IMR-90 (cell line): ENCODE measurements around the gene FAM32A. TPM values are rescaled to one million over a fixed set of nuclear protein-coding genes. Genes with fewer than 3 reads are reported as not detected.

Experiments used
- ATAC-seq: fragments of 200-7000 bp; cut with Tn5 transposase; 2 replicates; pipeline ENCODE4 v1.9.1; 2020; ENCODE audit warnings: low read depth, mild to moderate bottlenecking, moderate library complexity
- BruUV-seq: library from RNA; stranded (reverse); fragments of 400-500 nt; replicated peaks from 2 replicates; lab custom pipeline; 2021; lab: Mats Ljungman, UMichigan
- CTCF ChIA-PET: fragments of 300-600 bp; formaldehyde crosslinking; extraction: SDS; loops from one replicate; lab custom pipeline; 2021; ENCODE audit warnings: antibody characterized with exemption; lab: Yijun Ruan, JAX
- POLR2A ChIA-PET: fragments of 300-600 bp; sonication (Branson Sonifier 250); formaldehyde crosslinking; loops from one replicate; lab custom pipeline; 2022; ENCODE audit warnings: antibody characterized with exemption; ENCODE audit not compliant: unreplicated experiment; lab: Charles Lee
- DNase-seq: peaks from one replicate; pipeline ENCODE4 v3.0.0; 2013
- H2AFZ ChIP-seq: replicated peaks from 2 replicates; pipeline ENCODE3; 2013; ENCODE audit warnings: low read length, mild to moderate bottlenecking; ENCODE audit not compliant: poor library complexity
- H2AK5ac ChIP-seq: 2 replicates; pipeline ENCODE4 v1.6.1; 2013; ENCODE audit warnings: low read depth, low read length, inconsistent platforms
- H2AK9ac ChIP-seq: replicated peaks from 2 replicates; pipeline ENCODE3; 2013; ENCODE audit warnings: mild to moderate bottlenecking, low read depth, low read length, moderate library complexity; ENCODE audit not compliant: poor library complexity
- H2BK120ac ChIP-seq: 2 replicates; pipeline ENCODE4 v1.6.1; 2013; ENCODE audit warnings: low read depth, low read length, inconsistent platforms
- H2BK15ac ChIP-seq: 3 replicates; pipeline ENCODE4 v1.6.1; 2013; ENCODE audit warnings: low read depth, low read length, inconsistent platforms
- H2BK20ac ChIP-seq: 2 replicates; pipeline ENCODE4 v1.6.1; 2013; ENCODE audit warnings: low read depth, mild to moderate bottlenecking, inconsistent platforms, low read length, moderate library complexity
- H2BK5ac ChIP-seq: 2 replicates; pipeline ENCODE4 v1.6.1; 2013; ENCODE audit warnings: mild to moderate bottlenecking, low read depth, low read length, inconsistent platforms; ENCODE audit not compliant: poor library complexity, severe bottlenecking
- H3K14ac ChIP-seq: replicated peaks from 2 replicates; pipeline ENCODE4 v1.6.1; 2013; ENCODE audit warnings: low read depth, low read length, inconsistent platforms
- H3K18ac ChIP-seq: 2 replicates; pipeline ENCODE4 v1.6.1; 2013; ENCODE audit warnings: low read depth, low read length, control low read depth
- H3K23ac ChIP-seq: 2 replicates; pipeline ENCODE4 v1.6.1; 2013; ENCODE audit warnings: low read depth, low read length, inconsistent platforms
- H3K27ac ChIP-seq: 2 replicates; pipeline ENCODE4 v1.5.1; 2013; ENCODE audit warnings: mild to moderate bottlenecking, control low read depth, low read length; ENCODE audit not compliant: insufficient read depth
- H3K27me3 ChIP-seq: 2 replicates; pipeline ENCODE4 v1.6.1; 2013; ENCODE audit warnings: low read length; ENCODE audit not compliant: control insufficient read depth, insufficient read depth
- H3K36me3 ChIP-seq: 2 replicates; pipeline ENCODE4 v1.6.1; 2013; ENCODE audit warnings: low read length, mixed read lengths; ENCODE audit not compliant: control insufficient read depth, insufficient read depth
- H3K4ac ChIP-seq: 2 replicates; pipeline ENCODE4 v1.6.1; 2013; ENCODE audit warnings: low read depth, low read length, inconsistent platforms
- H3K4me1 ChIP-seq: 2 replicates; pipeline ENCODE4 v1.6.1; 2013; ENCODE audit warnings: low read length, mixed read lengths; ENCODE audit not compliant: control insufficient read depth, insufficient read depth
- H3K4me2 ChIP-seq: 2 replicates; pipeline ENCODE4 v1.6.1; 2013; ENCODE audit warnings: low read depth, mild to moderate bottlenecking, control low read depth, low read length, moderate library complexity
- H3K4me3 ChIP-seq: 2 replicates; pipeline ENCODE4 v1.5.1; 2013; ENCODE audit warnings: low read depth, mild to moderate bottlenecking, control low read depth, low read length, moderate library complexity; ENCODE audit not compliant: insufficient read depth
- H3K56ac ChIP-seq: 2 replicates; pipeline ENCODE4 v1.6.1; 2013; ENCODE audit warnings: low read length, inconsistent platforms; ENCODE audit not compliant: insufficient read depth; ENCODE audit errors: extremely low read depth
- H3K79me1 ChIP-seq, 2 experiments: 2 replicates each; pipeline ENCODE4 v1.6.1; 2013; ENCODE audit warnings: low read length in 2 of 2, inconsistent platforms in 1 of 2, low read depth in 1 of 2
- H3K9ac ChIP-seq: 2 replicates; pipeline ENCODE4 v1.6.1; 2013; ENCODE audit warnings: low read depth, low read length, control low read depth
- H3K9me1 ChIP-seq: 2 replicates; pipeline ENCODE4 v1.6.1; 2013; ENCODE audit warnings: low read length, inconsistent platforms; ENCODE audit not compliant: insufficient read depth
- H3K9me3 ChIP-seq: 2 replicates; pipeline ENCODE4 v1.6.1; 2013; ENCODE audit warnings: low read length; ENCODE audit not compliant: control insufficient read depth, insufficient read depth
- H4K20me1 ChIP-seq: 2 replicates; pipeline ENCODE4 v1.6.1; 2013; ENCODE audit warnings: low read length, inconsistent platforms; ENCODE audit not compliant: insufficient read depth
- H4K5ac ChIP-seq: 2 replicates; pipeline ENCODE4 v1.6.1; 2013; ENCODE audit warnings: mild to moderate bottlenecking, low read depth, low read length, control low read depth
- H4K8ac ChIP-seq, 2 experiments: 2 replicates each; pipeline ENCODE4 v1.6.1; 2013; ENCODE audit warnings: low read depth in 2 of 2, low read length in 2 of 2, control low read depth in 1 of 2, inconsistent platforms in 1 of 2
- H4K91ac ChIP-seq: 2 replicates; pipeline ENCODE4 v1.6.1; 2013; ENCODE audit warnings: low read depth, low read length, inconsistent platforms; ENCODE audit not compliant: insufficient read depth
- BHLHE40 ChIP-seq: fragments of 150-350 bp; IDR thresholded peaks from 2 replicates; pipeline ENCODE4 v1.6.1; 2016; ENCODE audit warnings: mild to moderate bottlenecking, low read depth, low read length
- CHD1 ChIP-seq: IDR thresholded peaks from 2 replicates; pipeline ENCODE4 v1.6.1; 2012; ENCODE audit warnings: low read depth, low read length, improper control_type of control experiment
- CTCF ChIP-seq: conservative IDR thresholded peaks from 2 replicates; pipeline ENCODE4 v1.5.1; 2012; ENCODE audit warnings: mild to moderate bottlenecking, low read depth, low read length, improper control_type of control experiment
- ELK1 ChIP-seq: fragments of 150-350 bp; IDR thresholded peaks from 2 replicates; pipeline ENCODE4 v1.6.1; 2016; ENCODE audit warnings: low read depth, mild to moderate bottlenecking, low read length, moderate library complexity, borderline replicate concordance
- MAZ ChIP-seq: IDR thresholded peaks from 2 replicates; pipeline ENCODE4 v1.6.1; 2012; ENCODE audit warnings: low read depth, mild to moderate bottlenecking, low read length, improper control_type of control experiment, moderate library complexity, borderline replicate concordance
- POLR2A ChIP-seq: IDR thresholded peaks from 2 replicates; pipeline ENCODE4 v1.6.1; 2012; ENCODE audit warnings: mild to moderate bottlenecking, low read depth, low read length
- RAD21 ChIP-seq: IDR thresholded peaks from 2 replicates; pipeline ENCODE4 v1.6.1; 2012; ENCODE audit warnings: low read length, improper control_type of control experiment
- RFX5 ChIP-seq: IDR thresholded peaks from 2 replicates; pipeline ENCODE4 v1.8.0; 2012; ENCODE audit warnings: low read depth, mild to moderate bottlenecking, low read length, moderate library complexity
- WGBS, 2 experiments: methylation state at CpG; one replicate each; pipeline versions ENCODE4 v1.1.5 to v1.1.7; 2013; ENCODE audit warnings: missing lambda C conversion rate in 2 of 2; ENCODE audit not compliant: insufficient read length in 1 of 2; ENCODE audit errors: extremely low coverage in 2 of 2; 5-methylcytosine and 5-hydroxymethylcytosine counted together
- dilution Hi-C: fragments of 300-500 bp; cut with HindIII; formaldehyde crosslinking; loops from one replicate; pipeline ENCODE4 v1.14.3; 2018; ENCODE audit warnings: low sequenced_read_pairs; ENCODE audit not compliant: unreplicated experiment
- in situ Hi-C: fragments of 300-500 bp; cut with MboI; formaldehyde crosslinking; loops from 3 replicates; pipeline ENCODE4 v1.14.3; 2019; ENCODE audit warnings: low sequenced_read_pairs, inconsistent platforms, mixed read lengths
- intact Hi-C: fragments of 100-400 bp; cut with micrococcal nuclease; formaldehyde crosslinking; loops from 2 replicates; pipeline ENCODE4 v1.10.0; 2022
- polyA plus RNA-seq, 3 experiments: library from polyadenylated mRNA; depleted of rRNA; stranded (reverse); fragments of >200 nt; gene quantifications; 2 replicates each; pipeline ENCODE4 v1.2.3, GENCODE V29; 2012; ENCODE audit warnings: low replicate concordance in 1 of 3
- total RNA-seq: library from RNA; depleted of rRNA; stranded (reverse); fragments of >200 nt; gene quantifications from 2 replicates; pipeline ENCODE4 v1.2.3, GENCODE V29; 2012

Gene FAM32A
- total and polyA plus RNA-seq, 2 of the 4 experiments (the other 2 are of a cell fraction), result 99.5 to 130 TPM

- TF ChIP-seq ELK1, result no peak
- TF ChIP-seq RAD21, result no peak
- no peak for TF ChIP-seq BHLHE40
- no peak for TF ChIP-seq CHD1
- TF ChIP-seq POLR2A, result no peak
- TF ChIP-seq RFX5, result no peak
Measured at GRCh38 chr19:16228637-16229321, 43.6 kb downstream of the FAM32A start (continued).

- Histone ChIP-seq H3K36me3 (peaks cover 85% of the 10 kb centered on the region), H4K91ac (no peak overlapping the region), H3K14ac (no peak overlapping the region), H3K18ac (no peak overlapping the region), H2AK5ac (no peak overlapping the region), H3K9ac (no peak overlapping the region), H2BK20ac (no peak overlapping the region), H3K9me3 (no peaks in the 10 kb centered on the region), H2AK9ac (no peak overlapping the region), H3K4ac (no peak overlapping the region), H3K56ac (no peak overlapping the region), H4K20me1 (peaks cover 21% of the 10 kb centered on the region), H3K23ac (no peak overlapping the region), H4K5ac (no peak overlapping the region), H3K4me2 (no peak overlapping the region), H4K8ac (no peak overlapping the region), H3K27me3 (no peaks in the 10 kb centered on the region), H3K4me3 (no peak overlapping the region), H3K27ac (no peak overlapping the region), H2BK15ac (no peak overlapping the region), H3K9me1 (no peaks in the 10 kb centered on the region; the same call in 1 of the 2 replicates), H3K79me1 (peaks cover 8 to 35% of the 10 kb centered on the region in 2 experiments), H2AFZ (no peak overlapping the region), H2BK5ac (no peak overlapping the region), H2BK120ac (no peak overlapping the region), H3K4me1 (no peaks in the 10 kb centered on the region)
- intact Hi-C loops, result no loop called here
- no TSS peak for BruUV-seq
- TF ChIP-seq CTCF (no peak), MAZ (no peak)
- 100% methylated on average over 3 of the region's 9 CpGs; no CpG with 5 or more reads in 1 of the 2 experiments for WGBS, 2 experiments
- dilution Hi-C loops, result no loop called here
- in situ Hi-C loops, result no loop called here
- DNase-seq (no peak), ATAC-seq (no peak)
- ChIA-PET CTCF (no interaction called here), POLR2A (no interaction called here)
Measured at GRCh38 chr19:16229322-16229641, 44.1 kb downstream of the FAM32A start.
